Activated CD8-positive, alpha-beta memory T cell treated with anti-CD3 and anti-CD28 coated beads for 24 hours (primary cell): ENCODE data around the gene AHCYL1.
A peak's percentile ranks its signal among the peaks of the same experiment; 100 is the strongest.
"Not testable (repeated sequence)": the region's sequence is repeated elsewhere in the genome, so short reads cannot be mapped to it uniquely, and the experiment has no call there.

Experiments used
- DNase-seq: peaks from one replicate; pipeline ENCODE4 v3.0.0-alpha.2; 2020

Gene AHCYL1

DNA sequence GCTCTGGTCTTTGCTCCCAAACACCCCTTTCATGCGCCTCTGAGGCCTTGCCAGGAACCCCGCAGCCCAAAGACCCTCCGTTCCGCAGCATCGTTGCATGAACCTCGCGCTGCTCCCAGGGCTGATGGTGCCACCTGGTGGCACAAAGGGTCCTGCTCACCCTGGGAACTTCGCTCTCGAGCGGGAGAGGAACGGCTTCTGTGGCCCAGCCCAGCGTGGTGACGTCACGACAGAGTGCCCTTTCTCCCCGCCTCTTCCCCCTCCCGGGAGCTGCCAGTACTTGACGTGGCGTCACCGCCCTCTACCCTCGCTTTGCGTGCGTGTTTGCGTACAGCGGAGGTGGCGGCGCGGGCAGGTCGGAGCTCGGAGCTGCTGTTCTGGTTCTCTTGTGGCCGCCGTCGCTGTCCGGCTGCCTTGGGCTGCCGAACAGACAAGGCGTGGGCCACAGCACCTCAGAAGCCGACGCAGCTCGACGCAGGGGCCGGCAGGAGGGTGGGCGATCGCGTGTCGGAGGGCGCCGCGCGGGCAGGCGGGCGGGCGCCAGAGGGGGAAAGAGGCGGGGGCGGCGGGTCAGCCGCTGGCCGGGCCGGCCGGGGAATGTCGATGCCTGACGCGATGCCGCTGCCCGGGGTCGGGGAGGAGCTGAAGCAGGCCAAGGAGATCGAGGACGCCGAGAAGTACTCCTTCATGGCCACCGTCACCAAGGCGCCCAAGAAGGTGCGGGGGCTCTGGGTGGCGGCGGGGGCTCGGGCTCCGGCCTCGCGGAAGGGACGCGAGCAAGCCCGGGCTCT, at the start of gene AHCYL1:
Gene AHCYL1 (plus strand): TSS at position 310 of the 791 bp plus-strand sequence. CDS start 288 bp downstream, at position 598.
- DNase-seq, result peak; percentile 99

DNA sequence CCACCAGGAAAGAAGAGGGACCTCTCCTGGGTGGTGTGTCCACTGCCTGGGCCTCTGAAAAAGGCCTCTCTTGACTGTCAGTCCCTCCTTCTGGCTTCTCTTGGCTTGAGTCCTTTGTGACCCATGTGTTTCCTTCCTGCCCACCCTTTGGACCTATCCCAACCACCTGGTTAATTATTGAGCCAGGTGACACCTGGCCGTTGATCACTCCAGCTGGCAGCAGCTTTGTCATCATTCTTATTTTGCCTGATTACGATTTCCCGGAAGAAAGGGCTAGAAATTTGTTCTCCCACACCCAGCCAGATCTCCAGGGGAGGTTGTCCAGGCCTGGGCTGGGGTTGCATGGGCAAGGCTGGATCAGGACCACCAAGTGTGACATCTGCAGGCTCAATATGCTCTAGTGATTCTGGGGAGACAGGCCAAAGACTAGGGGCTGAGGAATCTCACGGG, 49.1 kb upstream of the AHCYL1 start:
- DNase-seq, result no peak

DNA sequence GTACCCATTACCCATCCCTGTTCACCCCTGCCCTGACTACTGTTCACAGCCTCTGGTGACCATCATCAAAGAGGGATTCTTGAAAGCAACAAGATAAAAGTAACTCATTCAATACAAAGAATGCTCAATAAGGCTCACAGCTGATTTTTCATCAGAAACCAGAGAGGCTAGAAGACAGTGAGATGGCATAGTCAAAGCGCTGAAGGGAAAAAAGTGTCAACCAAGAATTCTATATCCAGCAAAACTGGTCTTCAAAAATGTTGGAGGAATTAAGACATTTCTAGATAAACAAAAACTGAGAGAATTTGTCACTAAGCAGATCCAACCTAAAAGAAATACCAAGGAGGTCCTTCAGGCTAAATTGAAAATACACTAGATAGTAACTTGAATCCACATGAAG, 46.8 kb upstream of the AHCYL1 start:
- no peak for DNase-seq

GRCh38 chr1:109938556-109938955, 46.0 kb upstream of the AHCYL1 start:
- DNase-seq, result no peak

DNA sequence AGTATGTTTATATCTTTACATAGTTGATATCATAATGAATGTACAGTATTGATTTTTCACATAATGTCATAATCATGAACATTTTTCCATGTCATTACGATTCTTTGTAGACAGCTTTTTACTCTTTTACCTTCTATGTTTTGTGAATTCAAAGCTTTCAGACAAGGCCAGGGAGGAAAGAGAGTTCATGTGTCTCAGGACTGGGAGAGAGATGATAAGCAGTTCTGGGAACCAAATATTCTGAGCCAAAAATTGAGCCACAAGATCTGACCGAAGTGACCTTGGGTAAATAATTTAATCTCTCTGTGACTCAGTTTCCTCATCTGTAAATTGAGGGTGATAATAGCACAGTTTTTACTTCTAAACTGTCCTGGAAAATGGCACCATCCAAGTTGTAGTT, 42.1 kb upstream of the AHCYL1 start:
- no peak for DNase-seq

GRCh38 chr1:109944541-109944940, 40.0 kb upstream of the AHCYL1 start:
- no peak for DNase-seq

DNA sequence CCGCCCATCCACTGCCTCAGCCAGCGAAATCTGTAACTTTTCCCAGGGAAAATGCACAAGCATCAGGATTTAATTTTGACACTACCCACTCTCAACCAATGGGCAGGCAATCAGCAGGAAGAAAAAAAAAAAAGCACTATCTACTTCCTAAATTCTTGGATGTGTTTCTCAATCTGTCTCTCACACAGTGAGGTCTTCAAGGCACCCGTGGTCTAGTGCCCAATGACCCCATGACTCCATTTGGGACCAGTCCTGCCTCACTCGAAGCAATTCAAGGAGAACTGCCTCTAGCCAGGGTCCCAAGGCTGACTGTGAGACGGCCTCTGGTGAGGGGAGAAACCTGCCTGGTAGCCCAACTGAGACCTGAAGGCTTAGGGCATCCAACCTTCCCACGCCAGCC, 38.1 kb upstream of the AHCYL1 start:
- DNase-seq, result no peak

GRCh38 chr1:109947582-109948284, 36.8 kb upstream of the AHCYL1 start:
- no peak for DNase-seq

- DNase-seq, result no peak
Observed at GRCh38 chr1:109948285-109948630, 36.3 kb upstream of the AHCYL1 start.

DNA sequence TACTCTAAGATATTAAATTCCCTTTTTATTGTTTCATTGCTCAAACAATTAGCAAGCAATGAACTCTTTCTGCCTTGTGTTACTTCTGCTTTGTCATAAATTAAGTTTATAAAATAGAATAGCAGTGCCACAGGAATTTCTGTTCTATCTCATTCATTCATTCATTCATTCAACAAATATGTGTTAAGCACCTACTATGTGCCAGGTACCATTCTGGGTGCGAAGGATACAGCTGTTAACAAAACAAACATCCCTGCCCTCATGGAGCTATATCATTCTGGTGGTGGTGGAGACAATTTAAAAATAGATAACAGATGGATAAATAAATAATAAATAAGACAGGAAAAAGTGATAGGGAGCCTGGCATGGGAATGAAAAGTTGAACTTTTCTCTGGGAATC, 34.5 kb upstream of the AHCYL1 start:
- no peak for DNase-seq

DNA sequence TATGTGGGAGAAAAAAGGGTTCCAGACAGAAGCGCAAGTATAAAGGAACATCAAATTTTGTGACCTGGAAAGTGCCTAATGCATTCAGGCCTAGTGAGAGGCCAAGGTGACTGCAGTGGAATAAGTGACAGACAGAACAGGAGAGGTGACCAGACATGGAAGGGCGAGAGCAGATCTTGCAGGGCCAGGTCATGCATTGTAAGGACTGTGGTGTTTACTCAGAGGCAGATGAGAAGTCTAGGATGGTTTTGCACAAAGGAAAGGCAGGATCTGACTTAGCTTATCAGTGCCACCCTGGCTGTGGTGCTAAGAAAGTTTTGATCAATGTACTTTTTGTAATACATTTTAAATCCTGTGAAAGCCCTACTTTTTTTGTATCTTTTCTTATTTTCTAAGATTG, 34.1 kb upstream of the AHCYL1 start:
- DNase-seq, result no peak

GRCh38 chr1:109951501-109951900, 33.1 kb upstream of the AHCYL1 start:
- not testable (repeated sequence) for DNase-seq

DNA sequence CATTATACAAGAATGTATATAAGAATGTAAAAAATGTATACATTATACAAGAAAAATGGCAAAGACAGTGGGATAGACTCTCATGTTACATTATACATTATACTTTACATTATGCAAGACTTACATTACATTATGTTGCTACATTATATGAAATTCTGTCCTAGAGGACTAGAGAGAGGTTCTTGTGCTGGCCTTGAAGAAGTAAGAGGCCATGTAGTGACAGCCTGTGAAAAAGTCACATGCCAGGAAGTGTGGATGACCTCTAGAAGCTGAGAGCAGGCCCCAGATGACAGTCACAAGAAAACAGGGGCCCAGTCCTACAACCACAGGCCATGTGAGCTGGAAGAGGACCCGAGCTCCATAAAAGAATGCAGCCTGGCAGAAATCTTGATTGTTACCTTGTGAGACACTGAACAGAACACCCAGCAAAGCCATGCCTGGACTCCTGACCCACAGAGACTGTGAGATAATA, 30.5 kb upstream of the AHCYL1 start:
- DNase-seq, result no peak

GRCh38 chr1:109959632-109959973, 25.0 kb upstream of the AHCYL1 start:
- no peak for DNase-seq

- DNase-seq, result no peak
Observed at GRCh38 chr1:109959974-109960744, 24.4 kb upstream of the AHCYL1 start.

DNA sequence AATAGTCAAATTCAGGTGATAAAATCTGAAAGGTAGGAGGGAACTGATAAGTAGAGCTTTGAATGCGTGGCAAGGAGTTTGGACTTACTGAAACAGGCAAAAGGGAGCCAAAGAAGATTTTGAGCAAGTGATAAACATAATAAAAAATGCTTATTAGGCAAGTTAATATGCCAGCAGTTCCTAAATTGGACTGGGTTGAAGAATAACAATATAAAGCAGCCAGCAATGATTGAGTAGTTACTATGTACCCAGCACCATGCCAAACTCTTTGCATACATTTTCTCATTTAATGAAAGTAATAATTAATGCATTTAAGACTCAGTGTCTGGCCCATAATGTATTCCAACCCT, 23.8 kb upstream of the AHCYL1 start:
- DNase-seq, result no peak

- DNase-seq, result no peak
Observed at GRCh38 chr1:109963864-109964263, 20.7 kb upstream of the AHCYL1 start.

- no peak for DNase-seq
Observed at GRCh38 chr1:109969146-109969829, 15.3 kb upstream of the AHCYL1 start.

GRCh38 chr1:109969907-109970306, 14.7 kb upstream of the AHCYL1 start:
- no peak for DNase-seq

DNA sequence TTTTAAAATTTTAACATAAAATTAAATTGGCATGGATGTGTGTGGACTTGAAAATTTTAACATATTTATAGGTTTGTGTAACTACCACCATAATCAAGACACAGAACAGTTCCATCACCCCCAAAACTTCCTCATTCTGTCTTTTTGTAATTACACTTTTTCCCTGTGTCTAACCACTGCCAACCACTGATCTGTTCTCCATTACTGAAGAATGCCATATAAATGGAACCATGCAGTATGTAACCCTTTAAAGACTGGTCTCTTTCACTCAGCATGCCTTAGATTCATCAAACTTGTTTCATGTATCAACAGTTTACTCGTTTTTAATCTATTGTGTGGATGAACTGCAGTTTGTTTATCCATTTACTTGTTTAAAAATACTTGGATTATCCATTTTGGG, 13.0 kb upstream of the AHCYL1 start:
- no peak for DNase-seq

- DNase-seq, result no peak
Observed at GRCh38 chr1:109974191-109974590, 10.4 kb upstream of the AHCYL1 start.

DNA sequence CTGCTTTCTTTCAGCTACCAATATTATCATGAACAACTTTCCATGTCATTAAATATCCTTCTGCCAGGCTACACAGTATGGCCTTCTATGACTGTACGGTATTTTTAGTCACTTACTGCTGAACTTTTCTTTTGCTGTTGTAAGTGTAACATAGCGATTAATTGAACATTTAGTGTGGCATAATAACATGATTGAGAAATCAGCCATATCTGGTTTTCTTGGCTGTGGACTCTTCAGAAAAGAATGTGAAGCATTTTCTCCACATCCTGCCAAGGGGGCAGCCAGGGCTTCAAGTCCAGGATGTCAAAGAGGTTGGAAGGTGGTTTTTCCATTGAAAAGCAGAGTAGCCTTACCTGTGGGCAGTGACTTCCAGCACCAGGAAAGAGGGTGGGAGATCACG, 8.8 kb upstream of the AHCYL1 start:
- DNase-seq, result no peak

GRCh38 chr1:109976762-109977161, 7.8 kb upstream of the AHCYL1 start:
- no peak for DNase-seq
